ENCODE measurements around the gene SHLD2.
"Not testable (repeated sequence)": the region's sequence is repeated elsewhere in the genome, so short reads cannot be mapped to it uniquely, and the experiment has no call there.

DNA sequence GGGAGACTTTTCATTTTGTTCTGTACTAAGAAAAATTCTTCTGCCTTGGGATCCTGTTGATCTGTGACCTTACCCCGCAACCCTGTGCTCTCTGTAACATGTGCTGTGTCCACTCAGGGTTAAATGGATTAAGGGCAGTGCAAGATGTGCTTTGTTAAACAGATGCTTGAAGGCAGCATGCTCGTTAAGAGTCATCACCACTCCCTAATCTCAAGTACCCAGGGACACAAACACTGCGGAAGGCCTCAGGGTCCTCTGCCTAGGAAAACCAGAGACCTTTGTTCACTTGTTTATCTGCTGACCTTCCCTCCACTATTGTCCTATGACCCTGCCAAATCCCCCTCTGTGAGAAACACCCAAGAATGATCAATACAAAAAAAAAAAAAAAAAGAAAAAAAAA, 13.4 kb upstream of the SHLD2 start:
- TF ChIP-seq, protein P1, sequence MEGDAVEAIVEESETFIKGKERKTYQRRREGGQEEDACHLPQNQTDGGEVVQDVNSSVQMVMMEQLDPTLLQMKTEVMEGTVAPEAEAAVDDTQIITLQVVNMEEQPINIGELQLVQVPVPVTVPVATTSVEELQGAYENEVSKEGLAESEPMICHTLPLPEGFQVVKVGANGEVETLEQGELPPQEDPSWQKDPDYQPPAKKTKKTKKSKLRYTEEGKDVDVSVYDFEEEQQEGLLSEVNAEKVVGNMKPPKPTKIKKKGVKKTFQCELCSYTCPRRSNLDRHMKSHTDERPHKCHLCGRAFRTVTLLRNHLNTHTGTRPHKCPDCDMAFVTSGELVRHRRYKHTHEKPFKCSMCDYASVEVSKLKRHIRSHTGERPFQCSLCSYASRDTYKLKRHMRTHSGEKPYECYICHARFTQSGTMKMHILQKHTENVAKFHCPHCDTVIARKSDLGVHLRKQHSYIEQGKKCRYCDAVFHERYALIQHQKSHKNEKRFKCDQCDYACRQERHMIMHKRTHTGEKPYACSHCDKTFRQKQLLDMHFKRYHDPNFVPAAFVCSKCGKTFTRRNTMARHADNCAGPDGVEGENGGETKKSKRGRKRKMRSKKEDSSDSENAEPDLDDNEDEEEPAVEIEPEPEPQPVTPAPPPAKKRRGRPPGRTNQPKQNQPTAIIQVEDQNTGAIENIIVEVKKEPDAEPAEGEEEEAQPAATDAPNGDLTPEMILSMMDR (IDR thresholded peaks at IDR 0.05; ENCODE audit: low read length) = not testable (repeated sequence)
- not testable (repeated sequence) for TF ChIP-seq EZH2phosphoT487 (IDR thresholded peaks at IDR 0.05; ENCODE audit: low read length)

All from MM.1S (cell line).